ENCODE data around the gene PAX3.

DNA sequence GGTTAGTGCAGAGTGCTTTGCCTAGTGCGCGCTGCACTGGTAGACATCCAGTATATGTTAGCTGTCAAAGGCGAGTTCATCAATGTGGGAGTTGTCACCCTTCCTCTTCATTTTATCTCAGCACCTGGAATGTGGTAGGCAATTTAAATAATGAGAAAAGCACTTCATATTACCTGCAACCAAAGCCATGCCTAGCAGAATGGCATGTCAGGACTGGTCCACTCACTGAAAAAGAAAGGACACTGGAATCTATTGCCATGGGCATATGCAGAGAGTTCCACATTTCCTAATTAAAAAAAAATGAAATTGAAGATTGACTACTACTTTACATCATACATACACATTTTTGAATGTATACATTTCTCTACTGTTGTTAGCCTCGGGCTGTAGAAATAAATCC is 139.6 kb downstream of the PAX3 start:
- TF ChIP-seq MAX (IDR thresholded peaks at IDR 0.05) = no peak
- no peak for TF ChIP-seq NFIC (IDR thresholded peaks at IDR 0.05)
- TF ChIP-seq, protein P1, sequence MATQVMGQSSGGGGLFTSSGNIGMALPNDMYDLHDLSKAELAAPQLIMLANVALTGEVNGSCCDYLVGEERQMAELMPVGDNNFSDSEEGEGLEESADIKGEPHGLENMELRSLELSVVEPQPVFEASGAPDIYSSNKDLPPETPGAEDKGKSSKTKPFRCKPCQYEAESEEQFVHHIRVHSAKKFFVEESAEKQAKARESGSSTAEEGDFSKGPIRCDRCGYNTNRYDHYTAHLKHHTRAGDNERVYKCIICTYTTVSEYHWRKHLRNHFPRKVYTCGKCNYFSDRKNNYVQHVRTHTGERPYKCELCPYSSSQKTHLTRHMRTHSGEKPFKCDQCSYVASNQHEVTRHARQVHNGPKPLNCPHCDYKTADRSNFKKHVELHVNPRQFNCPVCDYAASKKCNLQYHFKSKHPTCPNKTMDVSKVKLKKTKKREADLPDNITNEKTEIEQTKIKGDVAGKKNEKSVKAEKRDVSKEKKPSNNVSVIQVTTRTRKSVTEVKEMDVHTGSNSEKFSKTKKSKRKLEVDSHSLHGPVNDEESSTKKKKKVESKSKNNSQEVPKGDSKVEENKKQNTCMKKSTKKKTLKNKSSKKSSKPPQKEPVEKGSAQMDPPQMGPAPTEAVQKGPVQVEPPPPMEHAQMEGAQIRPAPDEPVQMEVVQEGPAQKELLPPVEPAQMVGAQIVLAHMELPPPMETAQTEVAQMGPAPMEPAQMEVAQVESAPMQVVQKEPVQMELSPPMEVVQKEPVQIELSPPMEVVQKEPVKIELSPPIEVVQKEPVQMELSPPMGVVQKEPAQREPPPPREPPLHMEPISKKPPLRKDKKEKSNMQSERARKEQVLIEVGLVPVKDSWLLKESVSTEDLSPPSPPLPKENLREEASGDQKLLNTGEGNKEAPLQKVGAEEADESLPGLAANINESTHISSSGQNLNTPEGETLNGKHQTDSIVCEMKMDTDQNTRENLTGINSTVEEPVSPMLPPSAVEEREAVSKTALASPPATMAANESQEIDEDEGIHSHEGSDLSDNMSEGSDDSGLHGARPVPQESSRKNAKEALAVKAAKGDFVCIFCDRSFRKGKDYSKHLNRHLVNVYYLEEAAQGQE (IDR thresholded peaks at IDR 0.05; ENCODE audit: low read depth) = no peak
- TF ChIP-seq RAD21 (IDR thresholded peaks at IDR 0.05; ENCODE audit: low read depth) = no peak
- no peak for TF ChIP-seq ZBTB7A (IDR thresholded peaks at IDR 0.05; ENCODE audit: low read depth)
- TF ChIP-seq CREB1 (IDR thresholded peaks at IDR 0.05; ENCODE audit: low read depth) = no peak
- TF ChIP-seq TCF12 (IDR thresholded peaks at IDR 0.05; ENCODE audit: low read depth) = no peak
- no peak for TF ChIP-seq EP300 (IDR thresholded peaks at IDR 0.05; ENCODE audit: borderline replicate concordance)
- TF ChIP-seq FOXM1 (IDR thresholded peaks at IDR 0.05; ENCODE audit: borderline replicate concordance, low read depth) = no peak
- TF ChIP-seq TAF1 (IDR thresholded peaks at IDR 0.05; ENCODE audit: low read depth) = no peak
- no peak for TF ChIP-seq EGR1 (IDR thresholded peaks at IDR 0.05)
- no peak for TF ChIP-seq CEBPB (IDR thresholded peaks at IDR 0.05)
- TF ChIP-seq TEAD4 (IDR thresholded peaks at IDR 0.05) = no peak
- TF ChIP-seq YY1 (IDR thresholded peaks at IDR 0.05; ENCODE audit: low read depth) = no peak
